Breast epithelium (tissue), 4 donors: Measurements from ENCODE around the gene CD151. TPM values are rescaled to one million over a fixed set of nuclear protein-coding genes. Genes with fewer than 3 reads are reported as not detected.

ENCODE experiments used
- DNase-seq, 2 donors: peaks; one replicate each; pipeline ENCODE4 v3.0.0-alpha.2; 2019; ENCODE audit warnings: low spot score in 2 of 2
- H3K27ac ChIP-seq, 2 donors: fragments of 200-600 bp; sonication (generic) in 1 of 2; one replicate each; pipeline ENCODE4 v1.5.1; 2016 to 2019; ENCODE audit warnings: mild to moderate bottlenecking in 1 of 2
- H3K27me3 ChIP-seq, 2 donors: fragments of 200-600 bp; sonication (generic) in 1 of 2; one replicate each; pipeline versions ENCODE4 v1.5.1 to v1.6.0; 2017 to 2019; ENCODE audit warnings: control low read depth in 1 of 2, mild to moderate bottlenecking in 1 of 2
- H3K36me3 ChIP-seq: fragments of 200-600 bp; one replicate; pipeline ENCODE4 v1.5.1; 2019
- H3K4me1 ChIP-seq, 2 donors: fragments of 200-600 bp; sonication (generic); one replicate each; pipeline ENCODE4 v1.5.1; 2016 to 2019; ENCODE audit warnings: control low read depth in 1 of 2
- H3K4me3 ChIP-seq, 3 donors: fragments of 200-600 bp; sonication (generic); 1 replicate in 2 of 3; 2 replicates in 1 of 3; pipeline ENCODE4 v1.5.1; 2016 to 2019; ENCODE audit warnings: mild to moderate bottlenecking in 3 of 3, moderate library complexity in 2 of 3
- H3K9me3 ChIP-seq, 2 donors: fragments of 200-600 bp; sonication (generic) in 1 of 2; one replicate each; pipeline ENCODE4 v1.5.1; 2016 to 2019; ENCODE audit warnings: control low read depth in 1 of 2
- POLR2A ChIP-seq: fragments of 450-650 bp; IDR thresholded peaks from one replicate; pipeline ENCODE4 v1.6.1; 2016; ENCODE audit warnings: antibody characterized with exemption, mild to moderate bottlenecking, moderate library complexity
- POLR2AphosphoS5 ChIP-seq, 3 donors: sonication (generic); formaldehyde crosslinking; IDR thresholded peaks; one replicate each; pipeline ENCODE4 v1.6.1; 2017; ENCODE audit warnings: antibody characterized with exemption in 3 of 3
- intact Hi-C: fragments of 100-400 bp; cut with DNase I; formaldehyde crosslinking; loops from one replicate; pipeline ENCODE4 v1.15.1; 2023; ENCODE audit warnings: low total_unique reads
- total RNA-seq, 3 donors: library from RNA; depleted of rRNA; stranded (reverse); fragments of >200 nt; gene quantifications; one replicate each; pipeline ENCODE4 v1.1.0, GENCODE V29; 2016
- TF ChIP-seq, protein P1 (sequence below), 3 donors: fragments of 450-650 bp; IDR thresholded peaks; one replicate each; pipeline ENCODE4 v1.5.1; 2016 to 2017; ENCODE audit warnings: antibody characterized with exemption in 3 of 3, mild to moderate bottlenecking in 3 of 3, moderate library complexity in 3 of 3

The CD151 gene
- total RNA-seq, 3 donors from 2014 or later = 209 to 847 (median 343) TPM

DNA sequence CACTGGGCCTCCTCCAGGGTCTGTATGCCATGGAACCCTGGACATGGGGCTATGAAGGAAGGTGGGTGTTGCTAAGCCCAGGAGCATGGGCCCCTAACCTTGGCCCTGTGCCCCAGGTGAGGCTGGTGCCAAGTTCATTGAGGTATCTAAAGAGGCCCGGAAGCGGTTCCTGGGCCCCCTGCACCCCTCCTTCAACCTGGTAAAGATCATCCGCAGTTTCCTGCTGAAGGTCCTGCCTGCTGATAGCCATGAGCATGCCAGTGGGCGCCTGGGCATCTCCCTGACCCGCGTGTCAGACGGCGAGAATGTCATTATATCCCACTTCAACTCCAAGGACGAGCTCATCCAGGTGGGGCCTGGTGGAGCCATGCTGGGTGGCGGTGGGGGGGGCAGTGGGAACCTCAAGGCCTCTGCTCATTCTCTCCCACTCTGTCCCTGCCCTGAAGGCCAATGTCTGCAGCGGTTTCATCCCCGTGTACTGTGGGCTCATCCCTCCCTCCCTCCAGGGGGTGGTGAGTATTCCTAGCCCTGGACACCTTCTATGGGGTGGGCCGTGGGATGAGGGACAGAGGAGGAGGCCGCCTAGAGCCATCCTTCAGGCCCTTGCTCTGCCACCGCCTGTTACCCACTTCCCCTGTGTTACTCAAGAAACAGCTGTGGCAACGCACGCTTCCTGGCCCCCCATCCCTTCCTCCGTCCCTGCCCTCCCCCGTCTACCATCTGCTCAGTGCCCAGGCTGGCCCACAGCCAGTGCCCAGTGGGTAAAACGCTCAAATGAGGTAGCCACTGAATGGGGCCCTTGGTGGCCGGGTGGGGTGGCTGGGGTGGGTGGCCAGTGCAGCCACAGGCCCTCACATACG lies 11.0 kb upstream of the CD151 start:
- peak overlapping the region; percentile 98 to 100 for H3K27ac ChIP-seq
- intact Hi-C loops = no loop called here

DNA sequence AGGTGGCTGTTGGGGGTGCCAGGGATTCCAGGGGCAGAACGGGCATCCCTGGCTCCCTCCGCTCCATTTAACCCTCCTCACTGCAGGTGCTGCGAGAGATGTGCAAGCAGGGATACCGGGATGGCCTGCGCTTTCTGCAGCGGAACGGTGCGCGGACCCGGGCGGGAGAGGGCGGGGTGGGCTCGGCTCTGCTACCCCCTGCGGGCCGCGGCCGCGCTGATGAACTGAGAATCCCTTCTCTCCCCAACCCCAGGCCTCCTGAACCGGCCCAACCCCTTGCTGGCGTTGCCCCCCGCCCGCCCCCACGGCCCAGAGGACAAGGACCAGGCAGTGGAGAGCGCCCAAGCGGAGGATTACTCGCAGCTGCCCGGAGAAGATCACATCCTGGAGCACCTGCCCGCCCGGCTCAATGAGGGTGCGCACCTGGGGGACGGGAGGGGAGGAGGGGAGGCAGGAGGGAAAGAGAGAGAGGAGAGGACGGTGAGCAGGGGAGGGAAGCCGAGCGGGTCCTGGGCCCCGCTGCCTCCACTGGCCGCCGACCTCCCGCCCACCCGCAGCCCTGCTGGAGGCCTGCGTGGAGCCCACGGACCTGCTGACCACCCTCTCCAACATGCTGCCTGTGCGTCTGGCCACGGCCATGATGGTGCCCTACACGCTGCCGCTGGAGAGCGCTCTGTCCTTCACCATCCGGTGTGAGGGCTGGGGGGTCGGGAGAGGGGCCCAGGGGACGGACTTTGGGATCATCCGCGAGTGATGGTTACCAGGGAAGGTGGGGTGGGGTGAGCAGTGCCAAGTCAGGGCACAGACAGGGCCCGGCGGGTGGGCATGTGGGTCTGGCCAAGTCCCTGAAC lies 9.1 kb upstream of the CD151 start:
- no peak overlapping the region for H3K4me3 ChIP-seq
- peak overlapping the region; percentile 33 to 50 for H3K27ac ChIP-seq
- DNase-seq = no peak
- no peaks in the 10 kb centered on the region for H3K9me3 ChIP-seq
- peaks cover 23 to 50% of the 10 kb centered on the region in 2 donors for H3K4me1 ChIP-seq
- TF ChIP-seq POLR2A (no peak), POLR2AphosphoS5 (IDR thresholded peaks at IDR 0.05) (no peak)
- TF ChIP-seq, protein P1, sequence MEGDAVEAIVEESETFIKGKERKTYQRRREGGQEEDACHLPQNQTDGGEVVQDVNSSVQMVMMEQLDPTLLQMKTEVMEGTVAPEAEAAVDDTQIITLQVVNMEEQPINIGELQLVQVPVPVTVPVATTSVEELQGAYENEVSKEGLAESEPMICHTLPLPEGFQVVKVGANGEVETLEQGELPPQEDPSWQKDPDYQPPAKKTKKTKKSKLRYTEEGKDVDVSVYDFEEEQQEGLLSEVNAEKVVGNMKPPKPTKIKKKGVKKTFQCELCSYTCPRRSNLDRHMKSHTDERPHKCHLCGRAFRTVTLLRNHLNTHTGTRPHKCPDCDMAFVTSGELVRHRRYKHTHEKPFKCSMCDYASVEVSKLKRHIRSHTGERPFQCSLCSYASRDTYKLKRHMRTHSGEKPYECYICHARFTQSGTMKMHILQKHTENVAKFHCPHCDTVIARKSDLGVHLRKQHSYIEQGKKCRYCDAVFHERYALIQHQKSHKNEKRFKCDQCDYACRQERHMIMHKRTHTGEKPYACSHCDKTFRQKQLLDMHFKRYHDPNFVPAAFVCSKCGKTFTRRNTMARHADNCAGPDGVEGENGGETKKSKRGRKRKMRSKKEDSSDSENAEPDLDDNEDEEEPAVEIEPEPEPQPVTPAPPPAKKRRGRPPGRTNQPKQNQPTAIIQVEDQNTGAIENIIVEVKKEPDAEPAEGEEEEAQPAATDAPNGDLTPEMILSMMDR (IDR thresholded peaks at IDR 0.05) = no peak
- H3K27me3 ChIP-seq = no peaks in the 10 kb centered on the region
- H3K36me3 ChIP-seq = peaks cover 9% of the 10 kb centered on the region
- intact Hi-C loops = no loop called here

More for the DNA sequence above, 11.0 kb upstream of the CD151 start:
- no peaks in the 10 kb centered on the region for H3K27me3 ChIP-seq
- H3K36me3 ChIP-seq = peaks cover 9% of the 10 kb centered on the region
- H3K4me1 ChIP-seq = peaks cover 12 to 38% of the 10 kb centered on the region in 2 donors
- TF ChIP-seq POLR2A (no peak), POLR2AphosphoS5 (IDR thresholded peaks at IDR 0.05) (no peak)
- TF ChIP-seq, protein P1 (IDR thresholded peaks at IDR 0.05) = no peak
- peak overlapping the region; percentile 82 to 100 (median 94) for H3K4me3 ChIP-seq
- DNase-seq = no peak
- H3K9me3 ChIP-seq = no peaks in the 10 kb centered on the region

DNA sequence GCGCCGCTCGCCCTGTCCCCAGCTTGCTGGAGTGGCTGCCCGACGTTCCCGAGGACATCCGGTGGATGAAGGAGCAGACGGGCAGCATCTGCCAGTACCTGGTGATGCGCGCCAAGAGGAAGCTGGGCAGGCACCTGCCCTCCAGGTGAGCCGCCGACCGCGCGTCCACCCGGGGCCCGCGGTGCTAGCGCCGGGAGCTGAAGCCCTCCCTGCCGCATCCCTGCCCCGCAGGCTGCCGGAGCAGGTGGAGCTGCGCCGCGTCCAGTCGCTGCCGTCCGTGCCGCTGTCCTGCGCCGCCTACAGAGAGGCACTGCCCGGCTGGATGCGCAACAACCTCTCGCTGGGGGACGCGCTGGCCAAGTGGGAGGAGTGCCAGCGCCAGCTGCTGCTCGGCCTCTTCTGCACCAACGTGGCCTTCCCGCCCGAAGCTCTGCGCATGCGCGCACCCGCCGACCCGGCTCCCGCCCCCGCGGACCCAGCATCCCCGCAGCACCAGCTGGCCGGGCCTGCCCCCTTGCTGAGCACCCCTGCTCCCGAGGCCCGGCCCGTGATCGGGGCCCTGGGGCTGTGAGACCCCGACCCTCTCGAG lies 8.4 kb upstream of the CD151 start:
- intact Hi-C loops = no loop called here
- H3K27ac ChIP-seq = peak overlapping the region; percentile 33 to 50
- H3K36me3 ChIP-seq = peaks cover 9% of the 10 kb centered on the region
- DNase-seq = no peak
- TF ChIP-seq POLR2A (no peak), POLR2AphosphoS5 (IDR thresholded peaks at IDR 0.05) (no peak)
- TF ChIP-seq, protein P1 (IDR thresholded peaks at IDR 0.05) = no peak
- H3K4me1 ChIP-seq = peaks cover 25 to 57% of the 10 kb centered on the region in 2 donors
- H3K4me3 ChIP-seq = no peak overlapping the region
- H3K27me3 ChIP-seq = no peaks in the 10 kb centered on the region
- H3K9me3 ChIP-seq = no peaks in the 10 kb centered on the region

DNA sequence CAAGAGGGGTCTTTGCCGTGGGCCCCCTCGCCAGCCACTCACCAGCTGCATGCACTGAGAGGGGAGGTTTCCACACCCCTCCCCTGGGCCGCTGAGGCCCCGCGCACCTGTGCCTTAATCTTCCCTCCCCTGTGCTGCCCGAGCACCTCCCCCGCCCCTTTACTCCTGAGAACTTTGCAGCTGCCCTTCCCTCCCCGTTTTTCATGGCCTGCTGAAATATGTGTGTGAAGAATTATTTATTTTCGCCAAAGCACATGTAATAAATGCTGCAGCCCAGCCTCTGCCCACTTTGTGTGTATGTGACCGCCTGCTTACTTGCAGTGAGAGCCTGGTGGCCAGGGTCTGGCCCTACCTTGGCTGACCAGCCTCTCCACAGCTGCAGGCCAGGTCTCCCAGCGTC lies 7.8 kb upstream of the CD151 start:
- H3K27ac ChIP-seq = peak overlapping the region; percentile 33 to 50
- DNase-seq = no peak
- peaks cover 30 to 62% of the 10 kb centered on the region in 2 donors for H3K4me1 ChIP-seq
- no peak overlapping the region for H3K4me3 ChIP-seq
- no peak for TF ChIP-seq POLR2AphosphoS5 (IDR thresholded peaks at IDR 0.05)
- no peak for TF ChIP-seq POLR2A
- TF ChIP-seq, protein P1 (IDR thresholded peaks at IDR 0.05) = no peak
- peaks cover 9% of the 10 kb centered on the region for H3K36me3 ChIP-seq
- intact Hi-C loops = no loop called here
- H3K9me3 ChIP-seq = no peaks in the 10 kb centered on the region
- H3K27me3 ChIP-seq = no peaks in the 10 kb centered on the region
